HG02840 (cell line): ENCODE measurements around the gene HELQ.
"Not testable (repeated sequence)": the region's sequence is repeated elsewhere in the genome, so short reads cannot be mapped to it uniquely, and the experiment has no call there.

ENCODE experiments used
- ATAC-seq: cut with Tn5 transposase; IDR thresholded peaks from one replicate; pipeline ENCODE4 v1.9.1; 2021; ENCODE audit warnings: mild to moderate bottlenecking, moderate library complexity, moderate number of reproducible peaks; ENCODE audit not compliant: unreplicated experiment, low FRiP score

Gene HELQ

DNA sequence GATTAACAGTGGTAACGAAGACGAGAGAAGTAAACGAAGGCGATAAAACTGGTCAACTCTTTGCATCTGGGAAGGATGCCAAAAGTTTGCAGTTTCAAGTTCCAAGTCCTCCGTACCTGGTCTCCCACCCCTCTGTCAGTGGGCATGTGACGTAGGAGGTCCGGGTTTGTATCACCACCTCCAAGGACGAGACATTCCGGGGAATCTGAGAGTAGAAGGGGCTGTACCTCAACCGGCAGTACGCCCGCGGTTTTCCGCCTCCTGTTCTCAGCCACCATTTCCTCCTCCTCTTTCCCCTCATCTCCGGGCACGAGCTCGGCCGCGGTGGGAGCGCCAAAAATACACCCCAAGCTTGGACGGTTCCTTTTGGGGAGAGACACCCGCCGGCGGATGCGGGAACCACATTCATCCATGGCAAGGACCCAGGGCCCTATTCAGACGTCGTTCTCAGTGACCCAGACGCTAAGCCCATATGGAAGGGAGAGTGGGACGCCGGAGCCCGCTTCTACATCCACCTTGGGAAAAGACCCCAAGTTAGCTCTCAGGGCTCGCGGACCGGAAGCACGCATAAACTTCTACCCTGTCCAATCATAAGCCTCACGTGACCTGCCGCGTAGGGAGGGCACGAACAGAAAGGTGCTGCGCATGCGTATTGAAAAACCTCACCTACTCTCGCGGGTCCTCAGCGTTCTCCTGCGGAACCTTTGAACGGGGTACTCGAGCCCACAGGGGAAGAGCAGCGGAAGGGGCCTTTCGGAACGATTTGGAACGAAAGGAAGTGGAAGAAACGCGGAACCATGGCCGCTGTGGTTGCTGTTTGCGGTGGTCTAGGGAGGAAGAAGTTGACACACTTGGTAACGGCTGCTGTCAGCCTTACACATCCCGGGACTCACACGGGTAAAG lies at the start of gene HELQ, which contains the start of gene MRPS18C:
HELQ (minus strand) TSS at position 543 of the 903 bp plus-strand sequence; CDS start at position 413, 130 bp downstream.
MRPS18C (plus strand) TSS at position 778 of the 903 bp plus-strand sequence; CDS start at position 798, 20 bp downstream.
- peak; percentile 97 for ATAC-seq

DNA sequence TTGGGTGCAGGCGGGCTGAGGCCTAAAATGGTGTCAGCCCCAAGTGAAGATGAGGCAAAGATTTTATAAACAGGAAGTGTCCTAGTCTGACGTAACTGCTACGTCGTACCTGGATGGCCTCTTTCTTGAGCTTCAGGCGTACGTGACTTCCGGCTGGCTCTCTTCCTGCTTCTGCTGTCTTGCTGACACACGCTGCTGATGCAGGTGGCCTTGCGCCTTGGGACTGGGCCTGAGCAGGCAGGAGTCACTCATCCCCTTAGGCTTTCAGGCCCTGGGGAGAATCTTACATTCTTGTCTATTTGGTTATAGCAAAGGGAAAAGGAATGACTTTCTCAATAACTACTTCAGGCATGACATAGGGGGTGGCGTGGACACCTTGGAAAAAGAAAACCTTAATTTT lies 49.4 kb upstream of the HELQ start:
- no peak for ATAC-seq

DNA sequence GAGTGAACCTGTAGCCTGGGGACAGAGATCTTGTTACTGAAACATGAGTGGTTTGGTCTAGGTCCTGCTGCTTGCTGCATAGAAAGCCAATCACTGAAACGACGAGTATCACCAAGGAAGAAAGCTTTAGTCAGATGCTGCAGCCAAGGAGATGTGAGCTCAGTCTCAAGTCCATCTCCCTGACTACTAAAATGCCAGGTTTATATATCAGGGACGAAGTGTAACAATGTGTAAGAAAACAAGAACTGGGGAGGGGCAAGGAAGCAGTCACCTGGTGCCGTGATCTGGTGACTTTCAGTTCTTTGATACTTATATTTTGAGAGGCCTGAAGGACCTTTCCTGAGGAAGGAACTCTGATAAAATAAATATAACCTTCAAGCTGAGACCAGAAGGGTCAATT lies 48.9 kb upstream of the HELQ start:
- no peak for ATAC-seq

DNA sequence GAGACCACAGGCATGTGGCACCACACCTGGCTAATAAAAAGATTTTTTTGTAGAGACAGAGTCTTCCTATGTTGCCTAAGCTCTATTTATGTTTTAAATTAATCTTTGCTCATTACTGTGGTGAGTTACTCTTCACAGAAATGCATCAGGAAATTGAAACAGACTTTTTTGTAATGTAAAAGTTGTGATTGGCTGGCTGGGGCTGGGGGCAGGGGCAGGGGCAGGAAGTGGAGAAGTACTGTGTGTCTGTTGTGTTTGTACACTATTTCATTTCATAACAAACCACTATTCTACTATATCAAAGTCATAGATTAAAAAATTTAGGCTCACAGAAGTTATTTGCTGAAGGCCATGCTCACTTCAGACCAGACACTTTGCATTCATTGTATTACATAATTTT lies 48.4 kb upstream of the HELQ start:
- ATAC-seq = no peak

- ATAC-seq = not testable (repeated sequence)
These were observed 46.0 kb upstream of the HELQ start for GRCh38 chr4:83501671-83502070.

GRCh38 chr4:83498187-83498586 lies 42.6 kb upstream of the HELQ start:
- ATAC-seq = no peak

DNA sequence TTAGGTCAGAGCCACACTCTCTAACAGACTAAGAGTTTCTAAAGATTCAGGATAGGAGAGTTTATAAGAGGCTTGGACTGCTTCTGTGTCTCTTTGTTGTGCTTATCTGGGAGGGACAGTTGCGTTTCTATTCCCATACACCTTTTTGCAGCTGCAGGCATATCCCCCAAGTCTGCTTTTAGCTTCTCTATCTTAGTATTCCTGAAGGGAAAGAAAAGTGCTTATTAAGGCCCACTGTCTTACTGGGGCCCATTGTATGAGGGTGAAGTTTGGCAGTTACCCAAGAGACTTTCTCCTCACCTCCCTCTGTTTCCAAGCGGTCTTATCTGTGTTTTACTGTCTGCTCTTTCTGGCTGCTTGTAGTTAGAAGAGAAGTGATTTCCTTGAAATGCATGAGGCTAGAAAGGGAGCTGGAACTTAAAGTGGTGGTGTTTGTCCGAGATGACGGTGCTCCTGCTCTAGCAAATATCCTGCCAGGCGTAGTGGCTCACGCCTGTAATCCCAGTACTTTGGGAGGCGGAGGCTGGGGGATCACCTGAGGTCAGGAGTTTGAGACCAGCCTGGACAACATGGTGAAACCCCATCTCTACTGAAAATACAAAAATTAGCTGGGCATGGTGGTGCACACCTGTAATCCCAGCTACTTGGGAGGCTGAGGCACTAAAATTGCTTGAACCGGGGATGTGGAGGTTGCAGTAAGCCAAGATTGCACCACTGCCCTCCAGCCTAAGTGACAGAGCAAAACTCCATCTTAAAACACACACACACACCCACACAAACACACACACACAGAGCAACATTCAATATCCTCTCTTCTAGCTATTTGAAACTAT lies 40.7 kb upstream of the HELQ start:
- ATAC-seq = not testable (repeated sequence)

GRCh38 chr4:83490876-83491450 lies 35.3 kb upstream of the HELQ start:
- ATAC-seq = no peak

DNA sequence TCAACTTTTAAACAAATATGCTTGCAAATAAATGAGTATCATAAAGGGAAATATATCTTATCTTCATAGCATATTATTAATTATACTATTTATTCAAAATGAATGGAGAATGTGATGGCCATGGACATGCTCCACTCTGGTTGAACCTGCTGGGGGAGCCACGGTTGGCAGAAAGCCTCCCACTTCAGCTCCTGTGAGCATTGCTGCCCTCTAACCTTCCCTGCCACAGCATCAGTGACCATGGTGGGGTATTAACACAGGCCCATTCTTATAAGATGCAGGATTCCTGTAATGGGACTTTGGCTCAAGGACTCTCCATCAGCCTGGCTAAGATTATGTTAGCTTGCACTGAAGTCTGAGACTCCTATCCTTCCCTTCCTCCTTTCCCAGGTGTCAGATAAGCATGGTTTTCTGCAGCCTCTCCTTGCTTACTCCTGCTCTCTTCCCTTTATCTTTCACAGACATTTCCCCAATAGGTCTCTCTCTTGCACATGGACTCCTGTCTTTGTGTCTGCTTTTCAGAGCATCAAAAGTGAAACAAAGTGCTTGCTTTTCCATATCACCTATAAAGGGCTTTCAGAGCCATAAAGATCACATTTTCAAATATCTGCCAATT lies 34.2 kb upstream of the HELQ start:
- no peak for ATAC-seq

DNA sequence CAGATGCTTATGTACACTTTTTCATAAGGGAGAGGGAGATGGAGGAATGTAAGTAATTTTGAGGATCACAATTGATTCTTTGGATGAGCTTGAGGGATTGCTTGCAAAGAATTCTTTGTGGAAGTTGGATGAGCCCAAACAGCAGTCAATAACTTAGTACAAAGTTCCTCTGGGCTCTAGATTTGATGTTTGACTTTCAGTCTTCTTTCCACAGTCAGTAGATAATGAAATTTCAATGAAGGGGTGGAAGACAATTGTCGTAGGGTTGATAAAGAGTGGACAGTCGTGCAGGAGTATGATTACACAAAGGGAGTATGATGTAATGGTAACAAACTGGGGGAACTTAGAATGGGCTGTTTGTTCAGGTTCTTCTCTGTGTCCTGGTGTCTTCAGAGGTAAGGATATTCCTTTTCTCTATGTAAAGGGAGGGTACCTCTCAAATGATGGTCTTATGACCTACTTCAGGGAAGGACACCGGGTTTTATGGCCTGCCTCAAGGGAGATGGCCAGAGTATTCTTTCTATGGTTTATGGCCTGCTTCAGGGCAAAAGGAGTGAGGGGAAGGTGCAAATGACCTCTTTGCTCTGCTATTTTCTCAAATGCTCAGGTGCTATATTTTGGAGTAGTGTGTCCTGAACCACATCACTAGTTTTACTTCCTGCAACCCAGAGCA lies 31.0 kb upstream of the HELQ start:
- no peak for ATAC-seq

DNA sequence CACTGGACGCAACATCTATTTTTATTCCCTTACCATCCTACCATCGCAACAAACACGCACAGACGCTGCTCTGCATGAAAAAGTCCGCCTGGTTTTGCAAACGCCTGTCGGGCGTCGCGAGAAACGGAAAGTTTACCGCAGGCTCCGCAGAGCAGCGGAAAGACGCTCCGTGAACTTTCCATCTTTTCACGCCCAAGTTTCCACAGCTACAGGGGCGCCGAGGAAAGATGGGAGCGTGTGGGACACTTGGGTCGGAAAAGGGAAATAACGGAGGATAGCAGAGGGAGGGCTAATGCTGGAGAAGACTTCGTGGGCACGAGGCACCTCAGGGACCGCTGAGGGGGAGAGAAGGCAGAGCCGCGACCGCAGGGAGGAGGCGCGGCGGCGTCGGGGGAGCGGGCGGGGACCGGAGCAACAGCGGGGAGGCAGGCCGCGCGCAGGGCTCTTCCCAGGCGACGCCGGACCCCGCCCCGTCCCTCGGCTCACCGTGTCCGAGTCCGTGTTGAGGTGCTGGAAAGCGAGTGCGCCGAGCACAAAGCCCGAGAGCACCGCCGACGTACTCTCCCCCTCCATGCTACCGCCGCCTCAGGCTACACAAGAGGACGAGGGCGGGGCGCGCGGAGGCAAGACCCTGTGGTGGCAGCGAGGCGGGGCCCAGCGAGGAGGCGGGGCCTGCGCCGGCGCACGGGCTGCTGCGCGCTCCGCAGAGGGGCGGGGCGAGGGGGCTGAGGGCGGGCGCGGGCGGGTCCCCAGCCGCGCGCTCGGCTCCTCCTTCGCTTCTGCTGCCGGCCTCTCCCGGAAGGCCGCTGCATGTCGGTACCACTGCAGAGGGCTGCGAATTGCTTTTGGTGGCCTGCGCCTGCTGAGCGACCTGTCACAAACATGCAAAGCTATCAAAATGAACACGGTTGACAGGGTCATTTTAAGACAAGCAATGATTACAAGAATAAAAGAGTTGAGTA lies 29.2 kb upstream of the HELQ start, which contains the start of gene ABRAXAS1:
ABRAXAS1 (minus strand) TSS at position 601 of the 962 bp plus-strand sequence; CDS start at position 573, 28 bp downstream.
- peak; percentile 94 for ATAC-seq

GRCh38 chr4:83473966-83474365 lies 18.3 kb upstream of the HELQ start:
- no peak for ATAC-seq

DNA sequence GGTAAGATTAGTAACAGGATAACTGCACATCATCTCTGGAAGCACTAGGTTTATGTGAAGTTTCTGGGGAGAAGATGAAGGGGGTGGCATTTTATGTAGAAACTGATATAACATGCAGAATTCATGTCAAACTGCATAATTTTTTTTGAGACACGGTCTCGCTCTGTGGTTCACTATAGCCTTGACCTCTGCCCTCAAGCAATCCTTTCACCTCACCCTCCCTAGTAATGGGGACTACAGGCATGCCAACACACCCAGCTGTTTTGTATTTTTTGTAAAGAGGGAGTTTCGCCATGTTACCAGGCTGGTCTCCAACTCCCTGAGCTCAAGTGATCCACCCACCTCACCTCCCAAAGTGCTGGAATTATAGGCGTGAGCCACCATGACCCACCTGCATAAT lies 17.8 kb upstream of the HELQ start:
- ATAC-seq = no peak

DNA sequence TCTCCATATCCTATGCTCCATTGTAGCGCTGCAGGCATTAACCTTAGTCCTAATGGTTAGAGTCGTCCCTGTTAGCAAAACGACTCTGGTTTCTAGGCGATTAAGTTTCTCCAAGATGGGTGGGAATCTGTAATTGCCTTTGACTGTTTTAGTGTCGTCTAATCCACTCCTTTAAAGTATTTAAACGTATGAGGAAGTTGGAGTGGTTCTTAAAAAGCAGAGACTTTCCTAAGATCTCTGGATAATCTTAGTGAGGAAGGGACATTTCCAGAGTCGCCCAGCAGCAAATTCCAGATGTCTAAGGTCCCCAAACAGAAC lies 520 bp upstream of the HELQ start:
- no peak for ATAC-seq

DNA sequence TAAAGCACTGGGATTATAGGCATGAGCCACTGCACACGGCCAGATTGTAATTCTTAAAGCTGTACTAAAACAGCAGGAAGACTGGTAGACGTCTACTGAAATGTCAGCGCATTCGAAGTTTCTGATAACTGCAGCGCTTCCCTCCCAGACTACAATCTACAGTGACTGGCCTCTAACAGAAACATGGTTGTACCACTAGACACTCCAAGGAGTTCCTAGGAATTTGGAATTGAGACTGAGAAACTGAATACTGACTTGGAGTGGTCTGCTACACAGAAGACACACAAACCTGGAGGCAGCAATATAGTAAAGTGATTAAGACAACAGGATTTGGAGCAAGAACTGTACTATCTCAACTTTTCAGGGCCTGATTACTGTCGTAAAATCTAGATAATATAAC lies 937 bp downstream of the HELQ start:
- no peak for ATAC-seq

- ATAC-seq = no peak
These were observed 6.6 kb downstream of the HELQ start for GRCh38 chr4:83449009-83449408.

- ATAC-seq = no peak
These were observed 14.7 kb downstream of the HELQ start for GRCh38 chr4:83440899-83441298.

DNA sequence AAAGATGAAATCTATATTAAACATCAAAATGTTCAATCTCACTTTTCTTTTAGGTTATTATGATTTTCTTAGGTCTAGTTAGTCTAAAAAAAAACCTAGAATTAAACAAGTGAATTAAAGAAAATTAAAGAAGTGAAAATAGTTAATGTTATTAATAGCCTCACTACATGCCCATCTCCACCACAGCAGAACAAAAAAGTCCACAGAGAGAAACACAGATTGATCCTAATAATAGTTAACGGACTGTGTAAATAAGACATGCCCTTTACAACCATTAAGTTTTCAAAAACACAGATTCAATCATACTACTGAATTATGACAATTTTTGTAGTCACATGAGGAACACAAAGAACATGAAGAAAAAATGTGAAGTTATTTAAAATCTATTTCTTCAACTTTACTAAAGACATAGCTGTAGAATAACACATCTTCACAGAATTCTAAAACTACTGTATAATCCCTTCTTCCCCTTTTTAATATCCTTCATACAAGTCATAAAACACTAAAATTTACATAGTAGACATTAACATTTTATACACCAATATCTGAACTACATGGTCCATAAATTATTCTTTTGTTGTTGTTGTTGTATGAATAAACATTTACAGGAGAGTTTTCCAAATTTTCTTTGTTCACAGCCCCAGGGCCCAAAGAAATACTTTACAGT lies 15.3 kb downstream of the HELQ start:
- ATAC-seq = no peak
